Activated CD4-positive, alpha-beta T cell treated with anti-CD3 and anti-CD28 coated beads, Interleukin-2, Interleukin-6, amounts not matched to agents 100 ng/mL and 50 ng/mL, durations not matched to agents 16 hours and 8 hours (primary cell): Measurements from ENCODE around the gene LHX4.

Experiments used
- DNase-seq: peaks from one replicate; pipeline ENCODE4 v3.0.0-alpha.2; 2020

Gene LHX4

GRCh38 chr1:180228648-180229482, 1.2 kb upstream of the LHX4 start:
- no peak for DNase-seq

GRCh38 chr1:180230416-180230790, 339 bp downstream of the LHX4 start:
- no peak for DNase-seq

- DNase-seq = no peak
Measured at GRCh38 chr1:180230791-180231505, 884 bp downstream of the LHX4 start.

GRCh38 chr1:180231506-180231921, 1.4 kb downstream of the LHX4 start:
- DNase-seq = peak; percentile 33

- no peak for DNase-seq
Measured at GRCh38 chr1:180231936-180232335, 1.9 kb downstream of the LHX4 start.

GRCh38 chr1:180232521-180233043, 2.5 kb downstream of the LHX4 start:
- DNase-seq = no peak

GRCh38 chr1:180233191-180234011, 3.3 kb downstream of the LHX4 start:
- DNase-seq = no peak

- no peak for DNase-seq
Measured at GRCh38 chr1:180234369-180235076, 4.5 kb downstream of the LHX4 start.

GRCh38 chr1:180235077-180235501, 5.0 kb downstream of the LHX4 start:
- no peak for DNase-seq

- DNase-seq = no peak
Measured at GRCh38 chr1:180235502-180236239, 5.6 kb downstream of the LHX4 start.

GRCh38 chr1:180236698-180237509, 6.8 kb downstream of the LHX4 start:
- no peak for DNase-seq

GRCh38 chr1:180237869-180238476, 7.9 kb downstream of the LHX4 start:
- no peak for DNase-seq

GRCh38 chr1:180238675-180239074, 8.6 kb downstream of the LHX4 start:
- DNase-seq = no peak

- DNase-seq = no peak
Measured at GRCh38 chr1:180239145-180240096, 9.4 kb downstream of the LHX4 start.

GRCh38 chr1:180241716-180242544, 11.9 kb downstream of the LHX4 start:
- no peak for DNase-seq

- DNase-seq = no peak
Measured at GRCh38 chr1:180243517-180244221, 13.6 kb downstream of the LHX4 start.

GRCh38 chr1:180244840-180245239, 14.8 kb downstream of the LHX4 start:
- no peak for DNase-seq

- DNase-seq = no peak
Measured at GRCh38 chr1:180246579-180246978, 16.5 kb downstream of the LHX4 start.
